ENCODE results near the gene NDUFS6.

The NDUFS6 gene

DNA sequence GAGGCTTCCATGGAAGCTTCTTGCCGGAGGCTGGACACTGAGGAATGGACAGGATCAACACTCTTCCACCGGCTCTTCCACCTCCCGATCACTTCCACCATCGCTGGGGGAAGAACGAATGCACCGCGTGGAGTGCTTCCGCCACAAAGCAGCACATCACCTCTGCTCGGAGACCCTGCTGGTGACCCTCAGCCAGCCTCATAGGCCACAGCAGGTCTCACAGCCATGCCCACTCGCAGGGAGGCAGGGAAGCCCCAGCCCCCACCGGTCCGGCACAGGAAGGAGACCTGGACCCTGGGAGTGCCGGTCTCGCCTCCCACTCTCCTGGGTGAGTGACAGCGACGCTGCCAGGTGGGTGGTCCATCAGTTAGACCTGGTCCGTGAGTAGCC lies 6.3 kb upstream of the NDUFS6 start:
- no peak overlapping the region for H3K4me3 ChIP-seq (ENCODE audit: low read depth, low read length)
- TF ChIP-seq, protein P1, sequence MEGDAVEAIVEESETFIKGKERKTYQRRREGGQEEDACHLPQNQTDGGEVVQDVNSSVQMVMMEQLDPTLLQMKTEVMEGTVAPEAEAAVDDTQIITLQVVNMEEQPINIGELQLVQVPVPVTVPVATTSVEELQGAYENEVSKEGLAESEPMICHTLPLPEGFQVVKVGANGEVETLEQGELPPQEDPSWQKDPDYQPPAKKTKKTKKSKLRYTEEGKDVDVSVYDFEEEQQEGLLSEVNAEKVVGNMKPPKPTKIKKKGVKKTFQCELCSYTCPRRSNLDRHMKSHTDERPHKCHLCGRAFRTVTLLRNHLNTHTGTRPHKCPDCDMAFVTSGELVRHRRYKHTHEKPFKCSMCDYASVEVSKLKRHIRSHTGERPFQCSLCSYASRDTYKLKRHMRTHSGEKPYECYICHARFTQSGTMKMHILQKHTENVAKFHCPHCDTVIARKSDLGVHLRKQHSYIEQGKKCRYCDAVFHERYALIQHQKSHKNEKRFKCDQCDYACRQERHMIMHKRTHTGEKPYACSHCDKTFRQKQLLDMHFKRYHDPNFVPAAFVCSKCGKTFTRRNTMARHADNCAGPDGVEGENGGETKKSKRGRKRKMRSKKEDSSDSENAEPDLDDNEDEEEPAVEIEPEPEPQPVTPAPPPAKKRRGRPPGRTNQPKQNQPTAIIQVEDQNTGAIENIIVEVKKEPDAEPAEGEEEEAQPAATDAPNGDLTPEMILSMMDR (IDR thresholded peaks at IDR 0.05; ENCODE audit: borderline replicate concordance, insufficient read depth, low read depth, low read length) = no peak

DNA sequence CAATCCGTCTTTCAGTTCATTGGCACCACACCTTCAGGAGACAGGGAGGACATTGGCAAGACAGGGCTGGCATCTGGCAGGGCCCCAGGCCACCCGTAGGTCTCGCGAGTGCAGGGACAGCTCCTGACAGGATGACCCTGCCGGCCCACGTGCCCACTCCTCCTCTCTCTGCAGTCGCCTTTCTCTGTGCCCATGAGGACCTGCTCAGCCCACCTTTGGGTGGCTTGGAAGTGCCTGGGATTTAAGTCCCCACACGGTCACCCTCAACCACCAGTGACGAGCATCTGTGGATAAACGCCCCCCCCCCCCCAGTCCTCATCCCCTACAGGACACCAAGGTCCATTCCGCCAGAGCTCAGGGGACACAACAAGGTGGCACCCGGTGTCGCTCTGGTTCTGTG lies 5.7 kb upstream of the NDUFS6 start:
- H3K4me3 ChIP-seq (ENCODE audit: low read depth, low read length) = no peak overlapping the region
- TF ChIP-seq, protein P1 (IDR thresholded peaks at IDR 0.05; ENCODE audit: borderline replicate concordance, insufficient read depth, low read depth, low read length) = no peak

DNA sequence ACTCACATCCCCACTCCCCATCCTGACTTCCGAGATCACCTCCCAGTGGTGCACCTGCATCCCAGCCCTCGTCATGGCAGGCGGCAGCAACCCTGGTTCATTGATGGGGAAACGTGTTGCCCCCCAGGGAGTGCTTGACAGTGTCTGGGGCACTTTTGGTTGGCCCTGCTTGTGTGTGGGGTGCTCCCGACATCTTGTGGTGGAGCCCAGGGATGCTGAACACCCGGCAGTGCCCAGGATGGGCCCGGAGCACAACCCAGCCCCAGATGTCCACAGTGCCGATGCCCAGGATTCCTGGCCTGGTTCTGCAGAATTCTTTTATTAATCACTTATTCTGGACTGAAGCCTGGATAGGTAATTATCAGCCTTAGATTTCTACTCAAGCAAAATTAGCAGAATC lies 5.3 kb upstream of the NDUFS6 start:
- no peak overlapping the region for H3K4me3 ChIP-seq (ENCODE audit: low read depth, low read length)
- TF ChIP-seq, protein P1 (IDR thresholded peaks at IDR 0.05; ENCODE audit: borderline replicate concordance, insufficient read depth, low read depth, low read length) = no peak

DNA sequence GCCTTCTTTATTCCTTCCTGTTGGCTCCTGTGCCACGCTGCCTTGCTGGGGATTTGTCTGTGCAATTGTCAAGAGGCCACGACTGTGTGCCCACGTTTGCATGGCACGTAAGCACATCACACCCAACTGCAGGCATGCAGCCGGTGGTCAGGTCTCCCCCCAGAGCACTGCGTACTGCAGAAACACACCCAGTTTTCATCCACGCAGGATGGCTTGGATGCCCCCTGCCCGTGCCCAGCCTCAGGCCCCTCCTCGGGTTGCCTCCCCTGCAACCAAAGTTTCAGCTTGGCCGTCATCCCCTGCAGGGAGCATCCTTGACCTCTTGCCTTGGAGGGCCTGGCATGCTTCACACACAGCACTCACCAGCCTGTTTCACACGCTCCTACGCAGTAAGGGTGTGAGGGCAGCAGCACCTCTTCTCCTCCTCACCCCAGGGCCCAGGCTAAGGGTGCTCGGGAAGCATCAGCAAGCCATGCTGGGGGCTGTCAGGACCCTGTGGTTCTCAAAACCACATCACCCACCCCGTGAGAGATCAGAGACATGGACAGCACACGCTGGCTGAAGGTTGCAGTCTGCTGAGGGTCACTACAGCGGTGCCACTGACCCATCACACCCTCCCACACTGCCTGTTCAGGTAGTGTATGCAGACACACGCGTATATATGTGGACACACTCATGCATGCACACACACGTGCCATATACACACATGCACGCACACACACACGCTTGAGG lies 4.7 kb upstream of the NDUFS6 start:
- TF ChIP-seq, protein P1 (IDR thresholded peaks at IDR 0.05; ENCODE audit: borderline replicate concordance, insufficient read depth, low read depth, low read length) = no peak
- no peak overlapping the region for H3K4me3 ChIP-seq (ENCODE audit: low read depth, low read length)

DNA sequence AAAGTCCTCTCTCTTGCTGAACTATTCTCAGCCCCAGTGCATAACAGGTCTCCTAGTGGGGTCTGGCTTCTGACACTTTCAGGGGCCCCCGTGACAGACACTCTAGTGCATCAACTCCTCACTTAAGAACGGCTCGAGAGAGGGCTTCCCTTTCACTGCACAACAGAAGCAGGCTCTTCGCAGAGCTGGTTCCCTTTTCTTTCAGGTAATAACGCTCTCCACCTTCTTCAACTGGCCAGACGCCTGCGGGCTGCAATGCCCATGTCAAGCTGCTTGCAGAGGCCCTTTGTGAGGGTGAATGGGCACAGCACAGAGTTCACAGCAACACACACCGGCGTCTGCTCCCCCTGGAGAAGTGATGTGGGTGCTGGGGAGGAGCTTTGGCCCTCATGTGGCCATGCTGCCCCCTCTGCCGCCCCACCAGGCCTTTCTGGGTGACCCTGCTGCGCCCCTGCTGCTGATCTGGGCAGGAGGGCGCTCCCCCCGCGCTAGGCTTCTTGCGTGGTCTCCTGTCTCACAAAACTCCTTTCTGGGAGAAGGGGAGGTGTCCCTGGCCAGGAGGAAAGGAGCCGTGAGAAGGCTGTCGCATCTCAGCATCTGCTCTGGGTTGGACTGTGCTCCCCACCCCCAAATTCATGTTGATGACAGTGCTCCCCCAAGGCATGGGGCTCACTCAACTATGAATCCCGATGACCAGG lies 4.0 kb upstream of the NDUFS6 start:
- no peak overlapping the region for H3K4me3 ChIP-seq (ENCODE audit: low read depth, low read length)
- TF ChIP-seq, protein P1 (IDR thresholded peaks at IDR 0.05; ENCODE audit: borderline replicate concordance, insufficient read depth, low read depth, low read length) = no peak

DNA sequence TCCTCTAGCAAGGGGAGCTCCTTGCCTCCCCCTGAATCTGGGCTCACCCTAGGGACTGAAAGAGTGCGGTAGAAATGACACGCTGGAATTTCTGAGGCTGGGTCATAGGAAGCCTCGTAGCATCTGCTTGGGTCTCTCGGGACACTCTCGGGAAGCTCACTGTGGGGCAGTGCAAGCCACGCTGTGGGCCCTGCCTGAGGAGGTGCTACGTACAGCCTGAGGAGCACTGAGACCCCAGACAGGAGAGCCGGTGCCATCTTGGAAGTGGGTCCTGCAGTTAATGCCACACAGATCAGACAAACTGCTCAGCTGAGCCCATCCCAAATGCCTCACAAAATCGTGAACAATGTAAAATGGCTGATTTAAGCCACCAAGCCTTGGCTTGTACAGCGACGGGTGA lies 3.4 kb upstream of the NDUFS6 start:
- H3K4me3 ChIP-seq (ENCODE audit: low read depth, low read length) = no peak overlapping the region
- TF ChIP-seq, protein P1 (IDR thresholded peaks at IDR 0.05; ENCODE audit: borderline replicate concordance, insufficient read depth, low read depth, low read length) = no peak

DNA sequence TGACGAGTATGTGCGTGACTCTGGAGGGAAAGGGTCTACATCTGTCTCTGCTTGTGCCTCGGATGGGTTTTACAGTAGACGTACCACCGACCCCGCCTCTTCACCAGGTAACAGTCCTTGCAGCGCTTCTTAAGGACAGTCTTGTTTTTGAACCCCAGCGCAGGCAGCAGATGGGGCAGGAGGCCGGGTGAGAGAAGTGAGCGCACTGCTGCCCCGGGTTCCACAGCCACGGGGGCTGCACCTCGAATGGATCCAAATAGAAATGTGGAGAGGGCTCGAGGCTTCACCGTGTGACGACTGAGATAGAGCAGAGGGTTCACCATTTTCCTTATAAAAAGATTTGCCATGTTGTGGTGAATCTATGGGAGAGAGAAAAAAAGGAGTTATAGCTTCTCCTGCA lies 2.6 kb upstream of the NDUFS6 start:
- peak overlapping the region; percentile 87 for H3K4me3 ChIP-seq (ENCODE audit: low read depth, low read length)

Measured in GM12875 (cell line).